Stimulated activated CD8-positive, alpha-beta memory T cell treated with anti-CD3 and anti-CD28 coated beads, Interleukin-4, amount 100 ng/mL, for 1 hour (primary cell): ENCODE data around the gene VAT1.
A peak's percentile ranks its signal among the peaks of the same experiment; 100 is the strongest.
"Not testable (repeated sequence)": the region's sequence is repeated elsewhere in the genome, so short reads cannot be mapped to it uniquely, and the experiment has no call there.

Source experiments
- DNase-seq, 2 donors: peaks; one replicate each; pipeline ENCODE4 v3.0.0-alpha.2; 2020; ENCODE audit warnings: low read depth in 2 of 2, low spot score in 1 of 2

The VAT1 gene

DNA sequence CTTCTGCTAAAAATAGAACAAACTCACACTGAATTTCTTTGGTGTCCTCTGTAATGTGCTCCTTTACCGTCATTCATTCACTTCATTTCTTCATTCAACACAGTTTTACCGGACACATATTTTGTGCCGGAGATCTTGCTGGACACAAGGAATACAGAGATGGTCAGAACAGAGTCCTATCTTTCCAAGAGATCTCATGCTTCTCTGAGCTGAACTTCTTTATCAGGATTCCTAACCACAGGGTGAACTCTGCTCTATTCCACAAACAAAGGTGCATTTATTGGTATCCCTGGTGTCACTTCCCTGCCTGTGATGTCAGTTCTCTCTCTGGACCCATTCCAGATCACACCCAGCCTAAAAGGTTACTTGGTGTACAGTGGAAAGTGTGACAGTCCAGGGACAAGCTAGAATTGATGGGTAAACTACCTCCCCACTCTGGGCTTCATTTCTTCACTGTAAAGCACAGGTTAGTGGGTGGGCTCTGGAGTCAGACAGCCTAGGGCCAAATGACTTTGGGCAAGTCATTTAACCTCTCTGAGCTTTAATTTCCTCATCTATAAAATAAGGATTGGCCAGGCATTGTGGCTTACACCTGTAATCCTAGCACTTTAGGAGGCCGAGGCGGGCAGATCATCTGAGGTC, 11.4 kb downstream of the VAT1 start:
- no peak for DNase-seq

DNA sequence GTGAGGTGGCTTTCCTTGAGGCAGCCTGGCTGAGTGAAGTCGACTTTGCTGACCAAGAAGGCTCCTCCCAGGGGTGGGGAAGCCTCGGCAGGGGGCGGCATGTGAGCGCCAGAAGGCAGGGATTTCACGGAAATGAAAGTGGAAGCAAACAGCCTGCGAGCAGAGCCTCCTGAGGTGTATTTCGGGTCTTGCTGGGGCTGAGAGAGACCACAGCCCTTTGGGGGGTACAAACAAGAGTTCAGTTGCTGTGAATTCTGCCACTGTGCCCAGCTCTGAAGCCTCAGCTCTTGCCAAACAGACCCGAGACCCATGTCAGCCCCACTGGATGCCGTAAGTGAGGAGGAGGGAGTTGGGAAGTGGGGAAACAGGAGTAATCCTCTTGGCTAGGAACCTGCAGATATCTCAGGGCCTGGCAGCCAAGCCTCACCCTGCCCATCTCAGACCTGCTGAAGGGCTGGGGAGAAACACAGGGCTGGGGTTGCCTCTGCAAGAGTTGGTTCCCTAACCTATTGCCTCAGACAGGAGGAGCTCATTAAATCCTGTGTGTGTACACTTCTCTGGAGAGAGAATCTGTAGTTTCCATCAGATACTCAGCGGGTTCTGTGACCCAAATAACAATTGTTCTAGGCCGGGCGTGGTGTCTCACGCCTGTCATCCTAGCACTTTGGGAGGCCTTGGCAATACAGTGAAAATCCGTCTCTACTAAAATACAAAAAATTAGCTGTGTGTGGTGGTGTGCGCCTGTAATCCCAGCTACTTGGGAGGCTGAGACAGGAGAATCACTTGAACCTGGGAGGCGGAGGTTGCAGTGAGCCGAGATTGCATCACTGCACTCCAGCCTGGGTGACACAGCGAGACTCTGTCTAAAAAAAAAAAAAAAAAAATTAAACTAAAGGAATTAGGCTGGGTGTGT, 15.3 kb downstream of the VAT1 start, which contains the start of gene IFI35:
IFI35 (plus strand) TSS at position 146 of the 913 bp plus-strand sequence; CDS start at position 310, 164 bp downstream.
- DNase-seq, result peak; percentile 53 to 77

DNA sequence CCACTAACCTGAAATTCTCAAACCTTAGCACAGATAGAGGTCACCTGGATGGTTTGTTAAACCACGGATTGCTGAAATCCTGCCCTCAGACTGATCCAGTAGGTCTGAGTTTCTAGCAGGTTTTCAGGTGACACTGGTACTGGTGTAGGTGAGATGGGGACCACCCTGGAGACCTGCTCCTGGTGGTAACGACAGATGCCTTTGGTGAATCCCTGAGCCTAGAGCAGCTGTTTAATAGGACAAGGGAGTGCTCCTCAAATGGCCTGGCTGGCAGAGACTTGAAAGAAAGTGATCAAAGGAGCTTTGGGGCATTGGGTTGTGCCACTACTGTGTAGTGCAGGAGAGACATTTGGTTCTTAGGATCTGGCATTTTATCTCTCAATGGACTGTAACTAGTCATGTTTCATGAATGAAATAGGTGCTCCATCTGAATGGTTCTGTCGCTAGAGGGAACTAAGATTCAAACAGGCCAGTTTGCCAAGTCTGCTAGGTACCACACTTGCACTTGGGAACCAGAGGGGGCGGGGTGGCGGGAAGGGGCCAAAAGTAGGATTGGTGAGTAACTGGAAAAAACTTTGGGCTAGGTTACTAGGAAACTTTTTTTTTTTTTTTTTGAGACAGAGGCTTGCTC, 18.5 kb downstream of the VAT1 start:
- no peak for DNase-seq

- not testable (repeated sequence) for DNase-seq
Observed at GRCh38 chr17:43000894-43001293, 21.3 kb downstream of the VAT1 start.

GRCh38 chr17:42999003-42999525, 23.1 kb downstream of the VAT1 start:
- no peak for DNase-seq

GRCh38 chr17:42997984-42998938, 23.9 kb downstream of the VAT1 start, which contains the start of gene RPL27:
Gene RPL27, plus strand, starts transcription at chr17:42998419. Its CDS starts 332 bp downstream, at chr17:42998751.
- peak; percentile 93 to 95 for DNase-seq

DNA sequence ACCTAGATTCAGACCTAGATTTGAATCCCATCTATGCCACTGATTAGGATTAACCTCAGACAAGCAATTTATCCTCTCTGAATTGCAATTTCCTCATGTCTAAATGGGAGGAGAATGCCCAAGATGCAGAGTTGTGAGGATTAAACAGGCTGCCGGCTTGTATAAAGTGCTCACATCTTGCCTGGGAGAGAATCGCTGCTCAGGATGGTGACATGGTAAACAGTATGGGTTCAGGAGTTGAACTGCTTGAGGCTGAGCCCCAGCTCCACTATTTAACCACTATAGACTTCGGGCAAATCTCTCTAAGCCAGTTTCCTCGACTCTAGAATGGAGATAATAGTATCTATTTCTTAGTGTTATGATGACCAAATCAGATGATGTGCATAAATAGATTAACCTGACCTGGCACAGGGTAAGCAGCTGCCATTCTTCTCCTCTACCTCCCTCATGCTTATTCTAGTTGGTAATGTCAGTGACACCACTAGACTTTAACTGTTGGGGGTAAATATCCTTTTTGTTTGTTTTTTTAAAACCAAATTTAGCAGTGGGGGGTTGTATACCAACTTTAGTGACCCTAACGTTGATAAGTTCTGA, 24.7 kb downstream of the VAT1 start:
- DNase-seq, result no peak

GRCh38 chr17:42993913-42994312, 28.3 kb downstream of the VAT1 start:
- DNase-seq, result not testable (repeated sequence)

GRCh38 chr17:42992872-42993271, 29.3 kb downstream of the VAT1 start:
- no peak for DNase-seq

DNA sequence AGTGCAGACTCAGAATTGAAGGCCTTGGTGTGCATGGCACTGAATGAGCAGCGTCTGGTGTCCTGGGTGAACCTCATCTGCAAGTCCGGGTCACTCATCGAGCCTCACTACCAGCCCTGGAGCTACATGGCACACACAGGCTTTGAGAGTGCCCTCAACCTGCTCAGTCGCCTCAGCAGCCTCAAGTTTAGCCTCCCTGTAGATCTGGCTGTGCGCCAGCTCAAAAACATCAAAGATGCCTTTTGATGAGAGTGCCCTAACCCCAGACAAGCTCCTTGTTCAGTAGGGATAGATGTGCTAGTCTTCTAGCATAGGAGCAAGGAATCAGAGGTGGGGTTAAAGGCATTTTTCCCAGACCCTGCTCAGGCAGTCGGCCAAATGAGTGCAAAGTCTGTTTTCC, 30.7 kb downstream of the VAT1 start:
- DNase-seq, result no peak

DNA sequence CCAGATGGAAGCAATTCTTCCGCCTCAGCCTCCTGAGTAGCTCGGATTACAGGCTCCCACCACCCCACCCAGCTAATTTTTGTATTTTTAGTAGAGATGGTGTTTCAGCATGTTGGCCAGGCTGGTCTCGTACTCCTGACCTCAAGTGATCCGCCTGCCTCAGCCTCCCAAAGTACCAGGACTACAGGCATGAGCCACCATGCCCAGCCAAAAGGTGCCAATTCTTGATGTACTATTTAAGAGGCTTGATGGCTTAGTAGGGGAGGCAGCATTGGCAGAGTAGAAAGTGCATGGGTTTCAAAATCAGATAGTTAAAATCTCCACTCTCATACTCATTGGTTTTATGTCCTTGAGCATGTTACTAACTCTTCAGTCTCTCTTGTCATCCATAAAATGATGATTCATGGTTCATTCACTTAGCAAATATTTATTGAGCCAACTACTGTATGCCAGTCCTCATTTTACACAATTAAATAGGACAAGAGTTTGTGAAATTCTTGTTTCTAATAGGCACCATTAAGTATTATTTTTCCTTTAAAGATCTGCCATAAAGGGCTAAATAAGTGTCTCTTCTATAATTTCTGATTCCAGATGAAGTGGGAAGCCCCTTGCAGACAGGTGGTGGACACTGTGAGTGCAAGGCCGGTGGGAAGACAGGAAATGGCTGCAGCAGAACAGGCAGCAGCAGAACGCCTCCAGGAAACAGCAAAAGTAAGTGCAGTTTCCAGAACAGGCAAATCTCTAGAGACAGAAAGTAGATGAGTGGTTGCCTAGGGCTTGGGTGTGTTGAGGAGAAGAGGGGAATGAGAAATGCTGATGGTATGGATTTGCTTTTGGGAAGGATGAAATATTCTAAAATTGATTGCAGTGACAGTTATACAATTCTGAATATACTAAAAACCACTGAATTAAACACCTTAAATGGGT, 32.2 kb downstream of the VAT1 start:
- no peak for DNase-seq

GRCh38 chr17:42989141-42989540, 33.0 kb downstream of the VAT1 start:
- DNase-seq, result no peak

DNA sequence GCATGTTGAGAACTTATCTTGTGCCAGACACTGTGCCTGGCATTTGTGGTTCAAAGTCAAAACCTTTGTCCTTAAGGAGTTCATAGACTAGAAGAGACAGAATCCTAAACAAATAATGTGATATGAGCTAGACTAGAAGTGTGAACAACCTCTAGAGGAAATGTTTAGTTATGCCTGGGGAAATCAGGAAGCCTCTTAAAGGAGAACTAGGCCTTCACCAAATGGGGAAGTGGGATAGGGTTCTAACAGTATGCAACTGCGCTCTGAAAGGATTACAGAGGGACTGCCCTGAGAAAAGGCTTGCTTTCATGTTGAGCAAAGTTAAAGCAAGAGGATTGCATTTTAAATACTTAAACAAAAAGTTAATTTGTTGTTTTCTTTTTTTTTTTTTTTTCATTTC, 37.0 kb downstream of the VAT1 start:
- DNase-seq, result no peak

DNA sequence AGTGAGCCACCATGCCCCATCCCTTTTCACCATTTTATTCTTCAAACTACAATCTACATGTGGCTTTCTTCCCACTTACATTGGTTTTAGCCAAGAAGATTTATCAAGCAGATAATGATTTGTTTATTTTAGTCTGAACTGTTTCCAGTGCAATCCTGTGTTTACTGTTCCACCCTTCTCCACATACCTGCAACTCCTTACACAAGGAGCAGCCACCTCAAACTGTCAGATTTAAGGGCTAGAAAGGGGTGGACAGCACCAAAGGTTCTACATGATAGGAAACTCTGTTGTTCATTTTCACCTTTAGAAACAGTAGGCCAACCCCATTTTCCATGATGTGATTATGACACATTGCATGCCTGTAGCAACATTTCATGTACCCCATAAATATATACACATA, 39.9 kb downstream of the VAT1 start:
- DNase-seq, result no peak

- peak in 1 of 2 donors; percentile 27 for DNase-seq
Observed at GRCh38 chr17:42980766-42981397, 41.3 kb downstream of the VAT1 start.

DNA sequence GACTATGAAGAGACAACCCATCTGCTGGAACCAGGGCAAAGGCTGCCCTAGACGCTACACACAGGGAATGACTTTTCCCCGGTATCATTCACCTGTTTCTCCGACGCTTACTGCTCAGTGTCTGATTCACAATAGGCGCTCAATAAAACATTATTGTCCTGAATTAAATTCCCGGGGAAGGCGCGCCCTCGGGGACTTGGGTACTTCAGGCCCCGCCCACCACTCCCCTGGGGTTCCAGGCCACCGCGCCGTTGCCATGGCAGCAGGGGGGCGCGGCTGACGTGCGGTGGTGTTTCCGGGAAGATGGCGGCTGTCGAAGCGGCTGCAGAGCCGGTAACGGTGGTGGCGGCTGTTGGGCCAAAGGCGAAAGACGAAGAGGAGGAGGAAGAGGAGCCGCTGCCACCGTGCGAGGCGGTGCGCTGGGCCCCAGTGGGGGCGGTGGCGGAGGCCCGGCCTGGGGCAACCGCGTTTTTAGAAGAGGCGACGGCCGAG, 41.9 kb downstream of the VAT1 start, which contains the start of gene RUNDC1:
RUNDC1 (plus strand) TSS at position 292 of the 492 bp plus-strand sequence; CDS start at position 304, 12 bp downstream.
- peak; percentile 80 to 85 for DNase-seq

- DNase-seq, result no peak
Observed at GRCh38 chr17:42979511-42980273, 42.5 kb downstream of the VAT1 start, which contains the start of gene PTGES3L. Gene PTGES3L, minus strand, starts transcription at chr17:42980080. Its CDS starts 27 bp downstream, at chr17:42980053.
